Erythroblast (primary cell): ENCODE results near the gene KHDC1.
"Not testable (repeated sequence)": the region's sequence is repeated elsewhere in the genome, so short reads cannot be mapped to it uniquely, and the experiment has no call there.

Source experiments
- DNase-seq, 2 experiments: peaks; one replicate each; lab custom pipeline; 2025; lab: John Stamatoyannopoulos, UW
- GATA1 ChIP-seq: IDR thresholded peaks from 2 replicates; pipeline ENCODE4 v1.6.1; 2011; ENCODE audit warnings: low read depth, mild to moderate bottlenecking, control low read depth, low read length, moderate library complexity
- POLR2A ChIP-seq: IDR thresholded peaks from 2 replicates; pipeline ENCODE4 v1.6.1; 2011; ENCODE audit warnings: mild to moderate bottlenecking, low read length

Gene KHDC1

DNA sequence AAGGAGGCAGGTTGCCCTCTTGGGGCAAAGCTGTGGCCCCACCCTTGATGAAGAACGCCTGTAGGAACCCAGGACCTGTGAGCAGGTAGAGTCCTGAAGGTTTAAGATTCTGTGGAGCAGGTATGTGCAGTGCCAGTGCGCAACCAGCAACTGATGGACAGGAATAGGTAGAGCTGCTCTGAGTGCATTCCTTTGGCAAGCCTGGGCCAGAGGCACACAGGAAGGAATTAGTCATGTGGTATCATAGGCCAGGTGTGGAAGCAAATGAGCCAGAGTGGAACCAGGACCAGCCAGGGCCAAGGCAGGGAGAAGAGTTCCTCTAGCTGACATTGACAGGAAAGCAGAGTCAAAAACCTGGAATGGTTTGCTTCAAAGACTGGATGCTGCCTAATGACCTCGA, 1.4 kb upstream of the KHDC1 start:
- no peak for DNase-seq
- TF ChIP-seq POLR2A (no peak), GATA1 (no peak)

DNA sequence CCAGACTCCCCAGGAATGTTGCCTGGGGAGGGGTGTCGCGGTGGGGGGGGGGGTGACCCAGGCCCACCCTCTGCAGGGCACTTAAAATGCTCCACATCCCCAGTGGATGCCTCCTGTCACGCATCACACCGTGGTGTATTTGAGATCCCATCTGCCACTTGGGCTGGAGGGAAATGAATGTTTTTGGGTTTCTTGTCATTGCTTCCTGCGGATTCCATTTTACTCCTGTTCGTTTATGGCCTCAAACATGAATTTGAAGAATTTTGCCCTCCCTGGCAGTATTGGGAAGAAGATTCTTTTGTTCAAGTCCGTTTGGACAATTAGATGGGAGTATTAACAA, 544 bp upstream of the KHDC1 start:
- TF ChIP-seq POLR2A (no peak), GATA1 (no peak)
- DNase-seq, result no peak

- TF ChIP-seq POLR2A (no peak), GATA1 (no peak)
- no peak for DNase-seq
Observed at GRCh38 chr6:73258721-73259120, 4.3 kb downstream of the KHDC1 start.

- not testable (repeated sequence) for DNase-seq
Observed at GRCh38 chr6:73254323-73254722, 8.7 kb downstream of the KHDC1 start.

DNA sequence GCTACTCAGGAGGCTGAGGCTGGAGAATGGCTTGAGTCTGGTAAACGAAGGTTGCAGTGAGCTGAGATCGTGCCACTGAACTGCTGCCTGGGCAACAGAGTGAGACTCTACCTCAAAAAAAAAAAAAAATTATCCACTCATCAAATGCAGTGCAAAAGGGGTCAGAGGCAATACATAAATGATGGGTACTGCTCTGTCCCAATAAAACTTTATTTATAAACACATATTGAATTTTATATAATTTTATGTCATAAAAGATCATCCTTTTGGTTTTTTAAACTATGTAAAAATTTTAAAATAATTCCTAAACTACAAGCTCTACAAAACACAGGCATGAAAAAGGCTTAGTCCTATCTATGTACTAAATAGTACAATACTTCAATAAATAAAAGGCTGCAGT, 10.3 kb downstream of the KHDC1 start:
- TF ChIP-seq POLR2A, result no peak
- TF ChIP-seq GATA1, result no peak
- DNase-seq, result no peak

- no peak for DNase-seq
- TF ChIP-seq POLR2A (no peak), GATA1 (no peak)
Observed at GRCh38 chr6:73250016-73250415, 13.0 kb downstream of the KHDC1 start.

DNA sequence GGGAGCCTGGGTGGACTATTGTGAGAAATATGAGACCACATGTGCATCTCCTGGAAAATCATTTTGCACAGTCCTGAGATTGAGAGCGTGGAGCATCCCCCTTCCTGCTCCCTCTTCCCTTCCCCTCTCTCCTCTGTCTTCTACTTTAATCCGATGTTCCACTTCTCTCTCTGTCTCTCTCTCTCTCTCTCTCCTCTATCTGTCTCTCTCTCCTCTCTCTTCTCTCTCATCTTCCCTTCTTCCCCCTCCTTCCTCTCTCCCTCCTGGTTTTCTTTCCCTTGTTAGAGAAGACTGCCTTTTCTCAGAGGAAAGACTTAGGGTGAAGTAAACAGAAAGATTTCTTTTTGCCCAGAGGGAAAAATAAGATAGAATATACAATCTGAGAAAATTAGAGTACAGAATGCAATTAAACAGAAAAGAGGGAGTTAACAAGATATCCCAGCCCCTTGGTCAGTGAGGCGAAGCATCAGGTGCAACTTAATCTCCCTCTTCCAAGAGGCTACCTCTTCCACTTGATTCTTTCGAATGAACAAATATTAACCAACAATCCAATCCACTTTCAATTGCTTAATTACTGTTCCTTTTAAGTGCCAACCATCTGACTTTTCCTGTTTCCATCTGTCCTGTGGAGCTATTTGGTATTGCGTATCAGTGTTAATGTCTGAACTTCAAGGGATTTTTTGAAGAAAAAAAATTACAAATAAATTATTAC, 14.6 kb downstream of the KHDC1 start:
- DNase-seq, result no peak
- no peak for TF ChIP-seq GATA1
- no peak for TF ChIP-seq POLR2A

DNA sequence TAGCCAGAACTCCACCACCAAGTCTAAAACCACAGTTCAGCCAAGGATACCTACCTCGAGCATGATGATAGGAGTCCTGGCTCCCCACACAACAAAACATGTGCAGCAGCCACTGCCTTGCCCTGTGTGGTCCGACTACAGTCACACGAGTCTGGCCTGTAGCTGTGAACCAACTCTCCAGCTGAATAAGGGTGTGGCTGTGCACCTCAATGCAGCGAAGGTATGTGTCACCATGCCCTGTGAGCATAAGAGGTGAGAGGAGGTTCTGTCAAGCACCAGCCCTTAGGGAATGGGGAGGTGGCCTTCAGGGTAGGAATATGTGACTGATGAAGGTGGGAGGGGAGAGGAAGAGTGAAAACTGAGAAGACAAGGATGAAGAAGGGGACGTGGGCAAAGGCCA, 21.0 kb downstream of the KHDC1 start:
- TF ChIP-seq GATA1, result no peak
- no peak for DNase-seq

DNA sequence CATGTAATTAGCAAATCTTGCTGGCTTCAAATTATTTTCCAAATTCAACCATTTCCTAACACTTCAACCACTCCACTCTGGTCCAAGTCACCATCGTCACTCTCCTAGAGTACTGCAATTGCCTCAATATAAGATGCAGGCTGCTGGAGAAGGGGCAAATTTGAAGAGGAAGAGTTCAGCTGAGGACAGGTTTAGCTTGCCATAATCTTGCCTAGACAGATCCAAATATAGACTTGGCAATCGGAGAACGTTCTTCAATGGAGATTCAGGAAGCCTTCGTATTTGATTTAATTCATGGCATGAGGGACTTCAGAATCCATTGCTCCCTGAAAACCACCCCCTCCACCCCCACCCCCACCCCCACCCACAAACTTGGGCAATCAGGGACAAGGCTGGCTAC, 22.3 kb downstream of the KHDC1 start:
- TF ChIP-seq POLR2A (no peak), GATA1 (no peak)
- DNase-seq, result no peak

DNA sequence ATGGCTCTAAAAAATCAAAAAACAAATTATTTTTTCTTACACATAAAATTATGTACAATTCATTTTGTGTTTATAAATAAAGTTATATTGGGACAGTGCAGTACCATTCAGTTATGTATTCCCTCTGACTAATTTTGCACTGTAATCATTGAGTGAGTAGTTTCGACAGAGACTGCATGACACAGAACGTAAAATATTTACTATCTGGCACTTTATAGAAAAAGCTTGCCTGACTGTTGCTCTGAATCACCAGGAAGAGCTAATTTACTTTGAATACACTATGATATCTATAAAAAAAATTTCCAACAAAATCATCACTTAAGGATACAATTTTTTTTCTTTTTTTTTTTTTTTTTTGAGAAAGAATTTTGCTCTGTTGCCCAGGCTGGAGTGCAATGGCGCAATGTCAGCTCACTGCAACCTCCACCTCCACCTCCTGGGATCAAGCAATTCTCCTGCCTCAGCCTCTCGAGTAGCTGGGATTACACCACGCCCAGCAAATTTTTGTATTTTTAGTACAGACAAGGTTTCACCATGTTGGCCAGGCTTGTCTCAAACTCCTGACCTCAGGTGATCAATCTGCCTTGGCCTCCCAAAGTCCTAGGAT, 26.7 kb downstream of the KHDC1 start:
- TF ChIP-seq POLR2A (no peak), GATA1 (no peak)

DNA sequence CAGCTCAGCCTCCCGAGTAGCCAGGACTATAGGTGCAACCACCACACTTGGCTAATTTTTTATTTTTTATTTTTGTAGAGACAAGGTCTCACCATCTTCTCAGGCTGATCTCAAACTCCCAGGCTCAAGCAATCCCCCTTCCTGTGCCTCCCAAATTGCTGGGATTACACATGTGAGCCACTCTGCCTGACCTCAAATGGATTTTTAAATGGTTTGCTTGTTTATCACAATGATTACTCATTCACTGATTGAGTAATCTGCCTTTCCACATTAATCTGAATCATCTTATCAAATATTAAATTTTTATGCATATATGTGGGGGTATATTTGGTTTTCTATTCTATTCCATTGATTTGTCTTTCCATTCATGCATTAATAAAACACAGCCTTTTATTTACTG, 28.3 kb downstream of the KHDC1 start:
- DNase-seq, result no peak
- no peak for TF ChIP-seq POLR2A
- TF ChIP-seq GATA1, result no peak

More for the DNA sequence above, 26.7 kb downstream of the KHDC1 start:
- no peak for DNase-seq

DNA sequence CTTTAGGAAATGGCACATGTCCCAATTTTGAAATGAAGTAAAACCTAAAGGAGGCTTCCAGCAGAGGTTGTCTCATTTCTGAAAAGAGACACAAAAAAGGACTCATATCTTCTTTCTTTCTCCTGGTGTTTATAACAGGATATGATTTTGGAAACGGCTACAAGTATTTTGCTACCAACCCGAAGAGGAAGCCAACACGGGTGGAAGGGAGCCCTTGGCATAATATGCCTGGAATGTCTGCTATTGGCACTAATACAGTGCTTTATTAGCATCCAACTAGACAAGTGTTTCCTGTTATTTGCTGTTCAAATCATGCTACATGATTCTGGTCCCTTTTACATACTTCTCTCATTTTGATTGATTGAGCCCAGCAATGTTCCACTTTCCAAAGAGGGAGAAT, 29.0 kb downstream of the KHDC1 start:
- not testable (repeated sequence) for DNase-seq

GRCh38 chr6:73233048-73233447, 29.9 kb downstream of the KHDC1 start:
- TF ChIP-seq POLR2A, result no peak
- TF ChIP-seq GATA1, result no peak
- no peak for DNase-seq

- TF ChIP-seq POLR2A, result no peak
- TF ChIP-seq GATA1, result no peak
- DNase-seq, result no peak
Observed at GRCh38 chr6:73231986-73232391, 31.0 kb downstream of the KHDC1 start.

- TF ChIP-seq GATA1 (no peak), POLR2A (no peak)
- DNase-seq, result no peak
Observed at GRCh38 chr6:73227606-73228255, 35.3 kb downstream of the KHDC1 start.
